ENCODE data around the gene ZBTB1.

Gene ZBTB1

GRCh38 chr14:64474698-64475097, 29.9 kb upstream of the ZBTB1 start:
- no peak overlapping the region for H3K4me3 ChIP-seq (ENCODE audit: low read depth, low read length)
- TF ChIP-seq, protein P1, sequence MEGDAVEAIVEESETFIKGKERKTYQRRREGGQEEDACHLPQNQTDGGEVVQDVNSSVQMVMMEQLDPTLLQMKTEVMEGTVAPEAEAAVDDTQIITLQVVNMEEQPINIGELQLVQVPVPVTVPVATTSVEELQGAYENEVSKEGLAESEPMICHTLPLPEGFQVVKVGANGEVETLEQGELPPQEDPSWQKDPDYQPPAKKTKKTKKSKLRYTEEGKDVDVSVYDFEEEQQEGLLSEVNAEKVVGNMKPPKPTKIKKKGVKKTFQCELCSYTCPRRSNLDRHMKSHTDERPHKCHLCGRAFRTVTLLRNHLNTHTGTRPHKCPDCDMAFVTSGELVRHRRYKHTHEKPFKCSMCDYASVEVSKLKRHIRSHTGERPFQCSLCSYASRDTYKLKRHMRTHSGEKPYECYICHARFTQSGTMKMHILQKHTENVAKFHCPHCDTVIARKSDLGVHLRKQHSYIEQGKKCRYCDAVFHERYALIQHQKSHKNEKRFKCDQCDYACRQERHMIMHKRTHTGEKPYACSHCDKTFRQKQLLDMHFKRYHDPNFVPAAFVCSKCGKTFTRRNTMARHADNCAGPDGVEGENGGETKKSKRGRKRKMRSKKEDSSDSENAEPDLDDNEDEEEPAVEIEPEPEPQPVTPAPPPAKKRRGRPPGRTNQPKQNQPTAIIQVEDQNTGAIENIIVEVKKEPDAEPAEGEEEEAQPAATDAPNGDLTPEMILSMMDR (conservative IDR thresholded peaks at IDR 0.05; ENCODE audit: low read depth, low read length), result no peak
- no peak for DNase-seq (ENCODE audit: low read depth)

GRCh38 chr14:64475585-64476273, 28.8 kb upstream of the ZBTB1 start:
- no peak for DNase-seq (ENCODE audit: low read depth)
- no peak overlapping the region for H3K4me3 ChIP-seq (ENCODE audit: low read depth, low read length)
- TF ChIP-seq, protein P1 (conservative IDR thresholded peaks at IDR 0.05; ENCODE audit: low read depth, low read length), result no peak

DNA sequence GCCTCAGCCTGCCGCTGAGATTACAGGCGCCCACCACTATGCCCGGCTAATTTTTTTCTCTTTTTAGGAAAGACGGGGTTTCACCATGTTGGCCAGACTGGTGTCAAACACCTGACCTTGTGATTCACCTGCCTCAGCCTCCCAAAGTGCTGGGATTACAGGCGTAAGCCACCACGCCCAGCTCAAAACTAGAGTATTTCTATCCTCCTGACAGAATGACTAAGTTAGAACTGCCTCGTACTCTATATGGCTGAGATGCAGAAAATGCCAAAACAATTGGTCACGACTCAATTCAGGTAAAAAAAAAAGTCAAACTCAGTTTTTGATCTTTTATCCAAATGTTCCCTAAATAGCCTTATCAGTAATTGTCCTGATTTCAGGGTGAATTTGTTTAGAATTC, 28.1 kb upstream of the ZBTB1 start:
- no peak for DNase-seq (ENCODE audit: low read depth)
- H3K4me3 ChIP-seq (ENCODE audit: low read depth, low read length), result no peak overlapping the region
- TF ChIP-seq, protein P1 (conservative IDR thresholded peaks at IDR 0.05; ENCODE audit: low read depth, low read length), result no peak

- TF ChIP-seq, protein P1 (conservative IDR thresholded peaks at IDR 0.05; ENCODE audit: low read depth, low read length), result peak; percentile 39
- peak; percentile 55 for DNase-seq (ENCODE audit: low read depth)
- H3K4me3 ChIP-seq (ENCODE audit: low read depth, low read length), result no peak overlapping the region
These were observed 25.8 kb upstream of the ZBTB1 start for GRCh38 chr14:64478634-64479250.

- no peak for DNase-seq (ENCODE audit: low read depth)
- H3K4me3 ChIP-seq (ENCODE audit: low read depth, low read length), result no peak overlapping the region
- TF ChIP-seq, protein P1 (conservative IDR thresholded peaks at IDR 0.05; ENCODE audit: low read depth, low read length), result no peak
These were observed 15.9 kb upstream of the ZBTB1 start for GRCh38 chr14:64488590-64489099.

GRCh38 chr14:64491637-64492036, 12.9 kb upstream of the ZBTB1 start:
- no peak for DNase-seq (ENCODE audit: low read depth)
- TF ChIP-seq, protein P1 (conservative IDR thresholded peaks at IDR 0.05; ENCODE audit: low read depth, low read length), result no peak
- H3K4me3 ChIP-seq (ENCODE audit: low read depth, low read length), result no peak overlapping the region

All from choroid plexus epithelial cell (primary cell).